HepG2 (cell line): ENCODE measurements around the gene BCL6. TPM values are rescaled to one million over a fixed set of nuclear protein-coding genes. Genes with fewer than 3 reads are reported as not detected.

Source experiments
- DNMT1 ChIP-seq: sonication (generic); formaldehyde crosslinking; IDR thresholded peaks from 2 replicates; pipeline ENCODE4 v1.5.1; 2020; ENCODE audit warnings: mild to moderate bottlenecking, missing genetic modification reagents
- DZIP1 ChIP-seq: sonication (generic); formaldehyde crosslinking; IDR thresholded peaks from 2 replicates; pipeline ENCODE4 v1.5.0; 2020; ENCODE audit warnings: mild to moderate bottlenecking, missing genetic modification reagents
- ELF3 ChIP-seq: IDR thresholded peaks from 2 replicates; pipeline ENCODE4 v1.6.1; 2016; ENCODE audit warnings: missing genetic modification reagents, missing compliant biosample characterization
- HNF4G ChIP-seq, 2 experiments: sonication (generic) in 1 of 2; formaldehyde crosslinking in 1 of 2; IDR thresholded peaks; 2 replicates each; pipeline versions ENCODE4 v1.4.0 to v1.6.1; 2011 to 2020; ENCODE audit warnings: borderline replicate concordance in 2 of 2, low read depth in 2 of 2, mild to moderate bottlenecking in 2 of 2, low read length in 1 of 2, missing genetic modification reagents in 1 of 2, moderate library complexity in 1 of 2
- HNRNPL ChIP-seq: fragments of 200-400 bp; formaldehyde crosslinking; IDR thresholded peaks from 2 replicates; pipeline ENCODE4 v1.6.1; 2017; ENCODE audit warnings: mild to moderate bottlenecking, low read depth, low read length
- KMT2B ChIP-seq: IDR thresholded peaks from 2 replicates; pipeline ENCODE4 v1.6.1; 2016; ENCODE audit warnings: missing genetic modification reagents, missing compliant biosample characterization
- MTA3 ChIP-seq: sonication (generic); formaldehyde crosslinking; IDR thresholded peaks from 2 replicates; pipeline ENCODE4 v1.4.0; 2020; ENCODE audit warnings: missing genetic modification reagents
- NCOA2 ChIP-seq: sonication (generic); formaldehyde crosslinking; IDR thresholded peaks from 2 replicates; pipeline ENCODE4 v1.8.0; 2022; ENCODE audit warnings: inconsistent platforms
- REPIN1 ChIP-seq: sonication (generic); formaldehyde crosslinking; IDR thresholded peaks from 2 replicates; pipeline ENCODE4 v1.8.0; 2022; ENCODE audit warnings: missing genetic modification reagents, low read depth, mild to moderate bottlenecking, borderline replicate concordance
- TEAD3 ChIP-seq: optimal IDR thresholded peaks from 2 replicates; pipeline ENCODE3; 2016; ENCODE audit warnings: borderline replicate concordance
- TRAFD1 ChIP-seq: sonication (generic); formaldehyde crosslinking; IDR thresholded peaks from 2 replicates; pipeline ENCODE4 v1.5.1; 2020; ENCODE audit warnings: missing genetic modification reagents, mild to moderate bottlenecking, borderline replicate concordance
- TRIM24 ChIP-seq: sonication (generic); formaldehyde crosslinking; IDR thresholded peaks from 2 replicates; pipeline ENCODE4 v1.8.0; 2022; ENCODE audit warnings: mild to moderate bottlenecking, missing genetic modification reagents
- ZBTB2 ChIP-seq: sonication (generic); formaldehyde crosslinking; IDR thresholded peaks from 2 replicates; pipeline ENCODE4 v1.8.0; 2022; ENCODE audit warnings: low read depth, missing genetic modification reagents
- ZBTB43 ChIP-seq: sonication (generic); formaldehyde crosslinking; conservative IDR thresholded peaks from 2 replicates; pipeline ENCODE4 v1.4.0; 2020; ENCODE audit warnings: missing genetic modification reagents
- ZNF121 ChIP-seq: sonication (generic); formaldehyde crosslinking; IDR thresholded peaks from 2 replicates; pipeline ENCODE4 v1.5.0; 2020; ENCODE audit warnings: mild to moderate bottlenecking, missing genetic modification reagents
- ZNF292 ChIP-seq: sonication (generic); formaldehyde crosslinking; IDR thresholded peaks from 2 replicates; pipeline ENCODE4 v1.8.1; 2022; ENCODE audit warnings: mild to moderate bottlenecking, low read depth, missing genetic modification reagents, borderline replicate concordance
- ZNF484 ChIP-seq: sonication (generic); formaldehyde crosslinking; IDR thresholded peaks from 2 replicates; pipeline ENCODE4 v1.5.1; 2020; ENCODE audit warnings: mild to moderate bottlenecking, low read depth, missing genetic modification reagents, borderline replicate concordance
- ZNF597 ChIP-seq: sonication (generic); formaldehyde crosslinking; IDR thresholded peaks from 2 replicates; pipeline ENCODE4 v1.5.0; 2020; ENCODE audit warnings: missing genetic modification reagents
- ZNF615 ChIP-seq: sonication (generic); formaldehyde crosslinking; IDR thresholded peaks from 2 replicates; pipeline ENCODE4 v1.5.0; 2020; ENCODE audit warnings: mild to moderate bottlenecking, missing genetic modification reagents, borderline replicate concordance
- ZNF850 ChIP-seq: sonication (generic); formaldehyde crosslinking; conservative IDR thresholded peaks from 2 replicates; pipeline ENCODE4 v1.9.0; 2021; ENCODE audit warnings: mild to moderate bottlenecking, missing genetic modification reagents
- ZSCAN25 ChIP-seq: sonication (generic); formaldehyde crosslinking; IDR thresholded peaks from 2 replicates; pipeline ENCODE4 v1.8.0; 2022; ENCODE audit warnings: mild to moderate bottlenecking, missing genetic modification reagents
- polyA plus RNA-seq, 8 experiments: library from polyadenylated mRNA; depleted of rRNA in 3 of 8; stranded (reverse) in 7 of 8; unstranded in 1 of 8; fragments of >200 nt; fragmentation: Illumina TruSeq in 4 of 8; extraction: Trizol in 4 of 8; gene quantifications; 2 replicates each; pipeline versions ENCODE4 v1.2.1 to v1.2.3, GENCODE V29; 2011 to 2016; ENCODE audit warnings: low read depth in 4 of 8, missing spikeins in 1 of 8, mixed read lengths in 1 of 8; ENCODE audit not compliant: insufficient read depth in 1 of 8
- total RNA-seq, 5 experiments: library from RNA; depleted of rRNA; stranded (reverse); fragments of >200 nt; fragmentation: Illumina TruSeq; extraction: Trizol; gene quantifications; 2 replicates each; pipeline ENCODE4 v1.2.3, GENCODE V29; 2016; ENCODE audit warnings: low read depth in 1 of 5

BCL6 gene
- total and polyA plus RNA-seq, 2 of the 13 experiments (the other 11 are each of a cell fraction or from before 2014, with no cell fraction given), result 21.2 to 53.7 TPM

GRCh38 chr3:187719628-187720336 is 25.5 kb downstream of the BCL6 start (continued):
- no peak for TF ChIP-seq TRAFD1 (CRISPR knock-in tag)
- no peak for TF ChIP-seq ZBTB2 (CRISPR knock-in tag)
- no peak for TF ChIP-seq MTA3
- peak; percentile 84 for TF ChIP-seq HNRNPL
- peak; percentile 56 for TF ChIP-seq TEAD3 (CRISPR knock-in tag)
- TF ChIP-seq ZNF850 (CRISPR knock-in tag), result no peak
- no peak for TF ChIP-seq TRIM24 (CRISPR knock-in tag)
- no peak for TF ChIP-seq ZNF615 (CRISPR knock-in tag)
- peak; percentile 81 for TF ChIP-seq NCOA2 (CRISPR knock-in tag)
- no peak for TF ChIP-seq KMT2B (CRISPR knock-in tag)
- TF ChIP-seq ZBTB43, result no peak
- TF ChIP-seq ZNF597, result no peak
- peak; percentile 71; the same call in 1 of the 2 replicates for TF ChIP-seq ZNF292 (CRISPR knock-in tag)
- peak; percentile 90 for TF ChIP-seq REPIN1 (CRISPR knock-in tag)
- no peak for TF ChIP-seq HNF4G (IDR thresholded peaks at IDR 0.05; ENCODE audit: borderline replicate concordance, low read depth, low read length)
- TF ChIP-seq HNF4G (CRISPR knock-in tag; IDR thresholded peaks at IDR 0.05; ENCODE audit: borderline replicate concordance, low read depth), result no peak
- TF ChIP-seq ELF3, result peak; percentile 33; the same call in 1 of the 2 replicates
- TF ChIP-seq ZSCAN25 (CRISPR knock-in tag), result peak; percentile 72
- no peak for TF ChIP-seq DNMT1 (CRISPR knock-in tag)
- no peak for TF ChIP-seq ZNF121 (CRISPR knock-in tag)
- no peak for TF ChIP-seq ZNF484 (CRISPR knock-in tag)
- no peak for TF ChIP-seq DZIP1 (CRISPR knock-in tag)
